GM12878 (cell line): ENCODE measurements around the gene HERPUD2. TPM values are rescaled to one million over a fixed set of nuclear protein-coding genes. Genes with fewer than 3 reads are reported as not detected.

ENCODE experiments used
- ATF3 ChIP-seq: IDR thresholded peaks from 2 replicates; pipeline ENCODE4 v1.6.1; 2011; ENCODE audit warnings: low read depth, mild to moderate bottlenecking, low read length, moderate library complexity, borderline replicate concordance; ENCODE audit errors: extremely low read depth
- BACH1 ChIP-seq: fragments of 450-650 bp; IDR thresholded peaks from 2 replicates; pipeline ENCODE4 v1.6.1; 2017; ENCODE audit warnings: mild to moderate bottlenecking, borderline replicate concordance
- CBX3 ChIP-seq: fragments of 200-600 bp; sonication (generic); IDR thresholded peaks from 2 replicates; pipeline ENCODE4 v1.6.1; 2016; ENCODE audit warnings: low read depth, borderline replicate concordance
- CUX1 ChIP-seq: IDR thresholded peaks from 2 replicates; pipeline ENCODE4 v1.6.1; 2012; ENCODE audit warnings: improper control_type of control experiment, low read depth, low read length; ENCODE audit not compliant: insufficient replicate concordance
- MEF2A ChIP-seq: IDR thresholded peaks from 2 replicates; pipeline ENCODE4 v1.6.1; 2011; ENCODE audit warnings: low read depth, mild to moderate bottlenecking, low read length, moderate library complexity; ENCODE audit not compliant: insufficient read depth
- MEF2B ChIP-seq: fragments of 450-650 bp; IDR thresholded peaks from 2 replicates; pipeline ENCODE4 v1.6.1; 2018; ENCODE audit warnings: mild to moderate bottlenecking, moderate library complexity; ENCODE audit not compliant: partially characterized antibody, poor library complexity, severe bottlenecking
- MTA2 ChIP-seq: fragments of 450-650 bp; IDR thresholded peaks from 2 replicates; pipeline ENCODE4 v1.6.1; 2016; ENCODE audit warnings: low read depth, mild to moderate bottlenecking, moderate library complexity
- PAX5 ChIP-seq: IDR thresholded peaks from 2 replicates; pipeline ENCODE4 v1.6.1; 2011; ENCODE audit warnings: low read depth, low read length, borderline replicate concordance
- PML ChIP-seq: IDR thresholded peaks from 2 replicates; pipeline ENCODE4 v1.6.1; 2012; ENCODE audit warnings: low read length, inconsistent platforms
- RCOR1 ChIP-seq: conservative IDR thresholded peaks from 2 replicates; pipeline ENCODE4 v1.6.1; 2012; ENCODE audit warnings: low read depth, low read length, improper control_type of control experiment
- RUNX3 ChIP-seq: IDR thresholded peaks from 2 replicates; pipeline ENCODE4 v1.6.1; 2012; ENCODE audit warnings: low read length, inconsistent platforms
- SKIL ChIP-seq: fragments of 450-650 bp; IDR thresholded peaks from 2 replicates; pipeline ENCODE4 v1.6.1; 2017; ENCODE audit warnings: mild to moderate bottlenecking, low read depth, inconsistent platforms; ENCODE audit not compliant: poor library complexity, severe bottlenecking
- SMC3 ChIP-seq: IDR thresholded peaks from 2 replicates; pipeline ENCODE4 v1.6.1; 2011; ENCODE audit warnings: low read length, improper control_type of control experiment, borderline replicate concordance
- SUPT20H ChIP-seq: IDR thresholded peaks from 2 replicates; pipeline ENCODE4 v1.6.1; 2011; ENCODE audit warnings: low read depth, mild to moderate bottlenecking, low read length, moderate library complexity, borderline replicate concordance; ENCODE audit not compliant: control insufficient read depth
- SUZ12 ChIP-seq: fragments of 200-600 bp; sonication (generic); IDR thresholded peaks from one replicate; pipeline ENCODE4 v1.6.1; 2018; ENCODE audit warnings: antibody characterized with exemption, mild to moderate bottlenecking; ENCODE audit not compliant: unreplicated experiment
- YBX1 ChIP-seq: fragments of 450-650 bp; IDR thresholded peaks from 2 replicates; pipeline ENCODE4 v1.6.1; 2016; ENCODE audit warnings: antibody characterized with exemption
- ZBTB40 ChIP-seq: fragments of 450-650 bp; IDR thresholded peaks from 2 replicates; pipeline ENCODE4 v1.6.1; 2016; ENCODE audit warnings: mild to moderate bottlenecking, moderate library complexity, borderline replicate concordance
- ZZZ3 ChIP-seq: IDR thresholded peaks from 2 replicates; pipeline ENCODE4 v1.6.1; 2011; ENCODE audit warnings: low read depth; ENCODE audit not compliant: control insufficient read depth, insufficient read length
- polyA plus RNA-seq, 11 experiments: library from polyadenylated mRNA; depleted of rRNA in 4 of 11; unstranded in 6 of 11; stranded (reverse) in 5 of 11; fragments of >200 nt; fragmentation: Nextera tagmentation in 4 of 11; fragmentation: Illumina TruSeq in 1 of 11; extraction: Ambion mirVana in 4 of 11; extraction: Trizol in 1 of 11; gene quantifications; 1 replicate in 1 of 11; 2 replicates in 10 of 11; pipeline versions ENCODE4 v1.2.1 to v1.2.3, GENCODE V29; 2011 to 2016; ENCODE audit warnings: inconsistent platforms in 2 of 11, missing spikeins in 2 of 11, low read depth in 1 of 11
- total RNA-seq, 4 experiments: library from RNA; depleted of rRNA in 3 of 4; stranded (reverse); fragments of >200 nt in 3 of 4; fragmentation: Illumina TruSeq in 1 of 4; extraction: Trizol in 1 of 4; gene quantifications; 2 replicates each; pipeline versions ENCODE4 v1.2.1 to v1.2.3, GENCODE V29; 2013 to 2021

Gene HERPUD2
- total and polyA plus RNA-seq, 10 of the 15 experiments (the other 5 are each of a cell fraction or from before 2014, with no cell fraction given) = 4.7 to 69.6 (median 13.9) TPM

- TF ChIP-seq RUNX3 (no peak), BACH1 (peak; percentile 7; the same call in 1 of the 2 replicates), PAX5 (peak; percentile 74; the same call in 1 of the 2 replicates), CUX1 (peak; percentile 95), MTA2 (peak; percentile 65; the same call in 1 of the 2 replicates), SUZ12 (no peak), PML (no peak), SKIL (peak; percentile 85), SMC3 (peak; percentile 52; the same call in 1 of the 2 replicates), MEF2A (no peak), ZZZ3 (no peak), ATF3 (no peak), MEF2B (peak; percentile 100), SUPT20H (no peak), RCOR1 (no peak), YBX1 (peak; percentile 77; the same call in 1 of the 2 replicates), CBX3 (no peak), ZBTB40 (no peak)
Measured at GRCh38 chr7:35725280-35725680, 30.3 kb upstream of the HERPUD2 start (continued).
